GM12872 (cell line): ENCODE measurements around the gene STARD3NL.

ENCODE experiments used
- CTCF ChIP-seq: IDR thresholded peaks from 3 replicates; pipeline ENCODE4 v1.5.1; 2011; ENCODE audit warnings: low read depth, mild to moderate bottlenecking, low read length, moderate library complexity; ENCODE audit not compliant: insufficient read depth

STARD3NL gene

DNA sequence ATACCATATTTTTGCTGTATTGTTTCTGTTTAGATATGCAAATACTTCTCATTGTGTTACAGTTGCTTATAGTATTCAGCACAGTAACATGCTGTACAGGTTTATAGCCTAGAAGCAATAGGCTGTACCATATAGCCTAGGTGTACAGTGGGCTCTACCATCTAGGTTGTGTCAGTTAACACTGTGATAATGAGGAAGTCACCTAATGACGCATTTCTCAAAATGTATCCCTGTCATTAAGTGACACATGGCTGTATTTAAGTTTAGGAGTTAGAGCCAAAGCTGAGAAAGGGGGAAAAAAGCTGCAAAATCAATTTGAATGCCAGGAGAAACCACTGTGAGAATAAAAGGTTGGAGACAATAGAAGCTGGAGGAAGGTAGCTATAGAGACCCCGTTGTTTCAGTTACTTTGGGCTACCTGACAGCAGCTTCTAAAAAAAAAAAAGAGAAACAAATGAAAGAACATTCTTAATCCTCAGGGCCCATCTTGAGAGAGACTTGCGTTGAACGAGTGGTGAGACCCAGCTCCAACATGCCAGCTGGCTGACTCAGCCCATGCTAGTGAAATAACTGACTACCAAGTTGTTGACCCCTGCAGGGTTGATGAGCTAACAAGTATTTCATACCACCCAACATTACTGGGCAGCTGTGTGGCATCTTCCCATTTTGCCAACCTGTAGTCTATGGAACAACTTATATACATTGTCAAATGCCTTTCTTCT lies 8.7 kb downstream of the STARD3NL start:
- no peak for TF ChIP-seq CTCF

GRCh38 chr7:38187794-38188440 lies 9.9 kb downstream of the STARD3NL start:
- no peak for TF ChIP-seq CTCF

- no peak for TF ChIP-seq CTCF
These were observed 11.3 kb downstream of the STARD3NL start for GRCh38 chr7:38189231-38189938.

GRCh38 chr7:38190011-38190410 lies 12.0 kb downstream of the STARD3NL start:
- no peak for TF ChIP-seq CTCF

GRCh38 chr7:38191791-38192190 lies 13.7 kb downstream of the STARD3NL start:
- no peak for TF ChIP-seq CTCF

- no peak for TF ChIP-seq CTCF
These were observed 14.3 kb downstream of the STARD3NL start for GRCh38 chr7:38192327-38192726.

GRCh38 chr7:38195804-38196595 lies 18.0 kb downstream of the STARD3NL start:
- TF ChIP-seq CTCF, result no peak
